Measurements from ENCODE around the gene MSL3B.

Gene MSL3B

DNA sequence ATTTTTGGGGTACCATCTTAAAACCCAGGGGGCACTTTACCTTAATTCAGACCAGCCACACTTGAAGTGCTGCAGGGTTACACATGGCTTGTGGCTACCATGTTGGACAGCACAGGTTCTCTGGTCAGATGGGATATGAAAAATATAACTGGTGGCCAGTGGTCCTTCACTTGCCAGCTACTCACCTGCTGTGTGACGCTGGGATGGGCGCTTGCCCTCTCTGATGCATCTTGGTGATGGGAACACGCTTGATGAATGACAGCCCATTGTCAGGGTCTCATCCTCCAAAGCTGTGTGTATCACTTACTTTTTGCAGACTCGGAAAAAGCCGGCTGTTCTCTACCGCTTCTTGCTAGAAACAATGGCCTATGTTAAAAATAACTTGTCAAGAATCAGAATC, 36.3 kb downstream of the MSL3B start:
- in situ Hi-C loops (cut with MboI; ENCODE audit: low sequenced_read_pairs, unreplicated experiment): no loop called here
- no peak for DNase-seq (ENCODE audit: low spot score)
- TF ChIP-seq CTCF (IDR thresholded peaks at IDR 0.05; ENCODE audit: borderline replicate concordance, control extremely low read depth, extremely low read depth, insufficient read depth, missing control alignments): no peak

DNA sequence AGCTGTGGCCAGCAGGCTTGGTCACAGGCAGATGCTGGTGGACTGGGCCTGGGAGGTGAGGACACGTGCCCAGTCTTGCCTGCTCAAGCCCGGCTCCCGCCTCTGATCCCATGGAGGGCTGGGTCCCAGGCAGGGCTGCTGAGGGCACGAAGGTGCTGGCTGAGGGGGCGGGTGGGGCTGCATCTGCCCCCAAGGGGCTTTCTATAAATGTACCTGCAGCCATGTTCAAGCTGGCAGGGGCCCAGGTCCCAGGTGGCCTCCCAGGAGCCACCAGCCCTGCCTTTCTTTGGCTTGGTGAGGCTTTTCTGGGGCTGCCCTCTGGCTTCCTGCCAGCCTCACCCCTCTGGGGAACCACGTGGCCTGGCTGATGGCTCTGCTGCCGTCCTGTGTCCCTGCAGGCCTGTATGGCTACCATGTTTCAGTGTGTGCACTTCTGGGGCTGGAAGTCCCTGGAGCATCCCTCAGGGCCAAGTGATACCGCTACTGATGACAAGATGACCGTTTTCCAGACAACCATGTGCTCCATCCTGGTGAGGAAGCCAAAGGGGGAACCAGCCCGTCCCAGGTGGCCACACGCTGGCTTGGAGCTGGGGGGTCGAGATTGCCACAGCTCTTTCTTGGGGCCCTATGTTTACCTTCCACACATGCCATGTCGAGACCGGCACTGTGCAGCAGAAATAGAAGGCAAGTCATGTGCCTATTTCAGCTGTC, 37.0 kb downstream of the MSL3B start:
- DNase-seq (ENCODE audit: low spot score): no peak

DNA sequence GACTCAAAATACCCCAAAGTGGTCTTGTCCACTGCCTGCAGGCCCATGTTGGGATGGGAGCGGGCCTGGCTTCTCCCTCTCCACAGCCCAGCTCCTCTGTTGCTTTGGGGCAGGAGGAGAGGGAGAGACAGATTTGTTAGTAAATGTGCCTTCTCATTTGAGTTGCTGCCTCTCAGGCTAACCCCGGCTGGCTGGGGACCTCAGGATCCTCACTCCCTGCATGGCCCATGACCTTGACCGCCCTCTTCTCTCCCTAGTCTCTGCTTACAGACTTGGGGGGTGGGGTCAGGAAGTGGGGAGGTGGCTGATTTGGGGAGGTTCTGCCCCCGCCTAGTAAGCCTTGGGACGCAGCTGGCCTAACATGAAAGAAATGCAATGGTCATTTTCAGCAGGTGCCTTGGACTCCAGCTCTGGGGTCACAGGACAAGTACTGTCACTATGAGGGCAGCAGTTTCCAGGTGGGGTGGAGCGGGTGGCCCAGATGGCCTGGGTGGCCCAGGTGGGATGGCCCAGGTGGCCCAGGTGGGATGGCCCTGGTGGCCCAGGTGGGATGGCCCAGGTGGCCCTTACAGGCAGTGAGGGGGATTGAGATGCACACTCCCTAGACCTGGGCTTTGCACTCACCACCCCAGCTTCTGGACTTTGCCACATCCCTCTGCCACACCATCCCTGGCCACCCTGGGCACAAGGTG, 37.9 kb downstream of the MSL3B start:
- no peak for DNase-seq (ENCODE audit: low spot score)
- in situ Hi-C loops (cut with MboI; ENCODE audit: low sequenced_read_pairs, unreplicated experiment): no loop called here
- TF ChIP-seq CTCF (IDR thresholded peaks at IDR 0.05; ENCODE audit: borderline replicate concordance, control extremely low read depth, extremely low read depth, insufficient read depth, missing control alignments): no peak

More for the DNA sequence above, 37.0 kb downstream of the MSL3B start:
- TF ChIP-seq CTCF (IDR thresholded peaks at IDR 0.05; ENCODE audit: borderline replicate concordance, control extremely low read depth, extremely low read depth, insufficient read depth, missing control alignments): no peak
- in situ Hi-C loops (cut with MboI; ENCODE audit: low sequenced_read_pairs, unreplicated experiment): no loop called here

DNA sequence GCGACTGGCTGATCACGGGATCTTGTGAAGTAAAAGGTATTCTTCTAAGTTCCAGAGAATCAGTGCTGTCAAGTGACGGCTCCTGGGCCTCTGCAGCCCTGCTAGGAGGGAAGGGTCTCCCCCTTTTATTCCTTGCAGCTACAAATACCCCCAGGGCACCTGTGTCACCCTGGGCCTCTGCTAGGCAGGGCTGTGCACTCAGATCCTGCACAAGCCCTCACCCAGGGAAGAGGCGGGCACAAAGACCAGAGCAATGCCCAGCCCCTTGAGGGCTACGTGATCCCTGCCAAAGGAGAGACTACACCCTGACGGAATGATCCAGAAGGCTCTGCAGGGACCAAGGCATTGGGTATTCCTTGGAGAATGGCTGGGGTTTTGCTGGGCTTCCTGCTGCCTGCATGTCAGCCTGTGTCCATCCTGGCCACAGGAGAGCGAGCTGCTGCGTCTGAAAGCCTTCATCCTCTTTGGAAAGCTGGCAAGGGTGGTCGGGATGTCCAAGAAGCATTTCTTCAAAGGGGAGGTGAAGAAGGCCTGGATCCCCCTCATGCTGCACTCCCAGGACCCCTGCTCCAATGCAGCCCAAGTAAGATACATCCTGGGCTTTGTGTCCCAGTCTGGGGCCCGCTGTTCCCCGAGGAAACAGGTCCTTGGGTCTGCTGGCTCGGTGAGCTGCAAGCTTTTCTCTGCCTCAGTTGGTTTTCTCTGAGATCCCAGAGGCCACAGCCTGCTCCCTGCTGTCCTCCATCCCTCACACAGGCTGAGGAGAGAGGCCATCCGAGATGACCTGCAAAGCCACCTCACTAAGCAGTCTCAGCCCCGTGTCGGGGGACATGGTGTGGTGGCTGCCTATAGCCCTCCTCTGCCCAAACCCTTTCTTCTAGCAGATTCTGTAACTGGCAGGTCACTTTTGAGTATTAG, 38.7 kb downstream of the MSL3B start:
- in situ Hi-C loops (cut with MboI; ENCODE audit: low sequenced_read_pairs, unreplicated experiment): no loop called here
- TF ChIP-seq CTCF (IDR thresholded peaks at IDR 0.05; ENCODE audit: borderline replicate concordance, control extremely low read depth, extremely low read depth, insufficient read depth, missing control alignments): no peak
- DNase-seq (ENCODE audit: low spot score): no peak

DNA sequence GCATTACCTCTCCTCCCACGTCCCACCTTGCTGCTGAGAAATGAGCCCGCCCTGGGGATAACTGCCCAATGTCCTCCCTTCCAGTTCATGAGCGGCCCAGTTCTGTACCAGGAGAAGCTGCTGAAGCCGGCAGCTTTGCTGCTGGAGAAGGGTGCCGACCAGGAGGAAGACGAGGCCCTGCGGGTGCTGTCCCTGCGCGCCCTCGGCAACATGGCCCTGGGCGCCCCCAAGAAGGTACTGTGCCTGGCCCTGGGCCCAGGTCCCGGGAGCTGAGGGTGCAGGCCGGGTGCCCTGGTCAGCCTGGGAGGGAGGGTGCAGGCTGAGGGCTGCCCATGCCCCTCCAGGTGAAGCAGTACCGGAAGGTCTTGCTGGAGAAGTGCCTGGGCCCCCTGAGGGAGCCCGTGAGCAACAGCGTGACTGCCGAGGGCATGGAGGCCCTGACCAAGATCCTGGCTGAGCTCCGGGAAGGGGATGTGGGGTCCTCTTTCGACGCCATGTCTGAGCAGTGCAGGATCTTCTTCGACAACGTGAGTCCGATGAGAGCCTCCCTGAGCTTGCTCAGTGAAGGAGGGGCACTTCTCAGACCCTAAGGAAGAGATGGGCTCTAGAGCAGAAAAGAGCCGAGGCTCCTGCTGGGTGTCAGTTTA, 39.5 kb downstream of the MSL3B start:
- TF ChIP-seq CTCF (IDR thresholded peaks at IDR 0.05; ENCODE audit: borderline replicate concordance, control extremely low read depth, extremely low read depth, insufficient read depth, missing control alignments): no peak
- in situ Hi-C loops (cut with MboI; ENCODE audit: low sequenced_read_pairs, unreplicated experiment): no loop called here
- no peak for DNase-seq (ENCODE audit: low spot score)

DNA sequence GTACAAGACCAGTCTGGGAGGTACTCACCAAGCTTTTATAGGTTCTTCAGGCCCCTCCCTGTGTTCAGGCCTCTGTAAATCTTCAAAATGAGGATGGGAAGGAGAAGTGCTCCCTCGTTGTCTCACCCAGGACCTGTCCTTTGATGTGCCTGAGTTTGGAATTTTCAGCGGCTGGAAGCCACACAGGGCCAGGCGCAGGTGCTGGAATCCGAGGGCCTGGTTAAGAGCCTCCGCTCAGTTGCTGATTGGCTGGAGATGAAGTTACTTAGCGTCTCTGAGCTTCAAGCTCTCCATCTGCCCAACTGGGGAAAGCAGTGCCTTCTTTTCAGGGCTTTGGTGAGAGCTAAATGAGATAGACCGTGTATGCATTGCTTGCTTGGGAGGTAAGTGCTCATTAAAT, 43.8 kb downstream of the MSL3B start:
- in situ Hi-C loops (cut with MboI; ENCODE audit: low sequenced_read_pairs, unreplicated experiment): no loop called here
- no peak for DNase-seq (ENCODE audit: low spot score)
- TF ChIP-seq CTCF (IDR thresholded peaks at IDR 0.05; ENCODE audit: borderline replicate concordance, control extremely low read depth, extremely low read depth, insufficient read depth, missing control alignments): no peak
